Measurements from ENCODE around the gene FERD3L. TPM values are rescaled to one million over a fixed set of nuclear protein-coding genes. Genes with fewer than 3 reads are reported as not detected.

Gene FERD3L
- total and polyA plus RNA-seq, 2 donors (not counting 3 experiments of a cell fraction or from before 2014, with no cell fraction given) = not detected

GRCh38 chr7:19181634-19182033 lies 36.4 kb upstream of the FERD3L start:
- ChIA-PET POLR2A (no interaction called here), CTCF (no interaction called here)
- Histone ChIP-seq H3K4me3 (replicated peaks in 1 of 3; ENCODE audit: insufficient read depth in 1 of 3, low read depth in 1 of 3, low read length in 3 of 3) (no peak overlapping the region), H2AFZ (ENCODE audit: low read depth, low read length) (no peak overlapping the region), H3K27me3 (ENCODE audit: control insufficient read depth in 2 of 2, insufficient read depth in 2 of 2, low read length in 2 of 2) (no peaks in the 10 kb centered on the region), H3K36me3 (ENCODE audit: control insufficient read depth in 2 of 2, extremely low read depth in 1 of 2, insufficient read depth in 2 of 2, low read length in 2 of 2) (no peaks in the 10 kb centered on the region), H3K9me3 (replicated peaks; ENCODE audit: control insufficient read depth, insufficient read depth, low read length) (no peaks in the 10 kb centered on the region), H3K27ac (ENCODE audit: insufficient read depth, low read depth, low read length) (no peak overlapping the region), H3K4me2 (ENCODE audit: insufficient read depth, low read length) (no peak overlapping the region), H3K9me1 (replicated peaks; ENCODE audit: control insufficient read depth, extremely low read depth, insufficient read depth, low read length) (no peaks in the 10 kb centered on the region), H3K4me1 (ENCODE audit: control insufficient read depth, extremely low read depth, insufficient read depth, low read length) (no peaks in the 10 kb centered on the region), H4K20me1 (replicated peaks; ENCODE audit: control insufficient read depth, extremely low read depth, insufficient read depth, low read length) (no peaks in the 10 kb centered on the region), H3K79me2 (ENCODE audit: control insufficient read depth, insufficient read depth, low read length) (no peaks in the 10 kb centered on the region), H3K9ac (replicated peaks; ENCODE audit: extremely low read depth, insufficient read depth, low read length) (no peak overlapping the region)
- intact Hi-C loops (cut with micrococcal nuclease) = no loop called here
- DNase-seq (ENCODE audit: low read depth, low spot score) (no peak), FAIRE-seq (no peak)
- BruUV-seq (replicated peaks) = no TSS peak
- dilution Hi-C loops (cut with MboI; ENCODE audit: extremely low pct_ligation_motif_present, low sequenced_read_pairs) = no loop called here
- no peak for TF ChIP-seq MYC (IDR thresholded peaks at IDR 0.05; ENCODE audit: low read depth, low read length)
- TF ChIP-seq POLR2AphosphoS5 (IDR thresholded peaks at IDR 0.05; ENCODE audit: insufficient read depth, low read depth, low read length) = no peak
- TF ChIP-seq CTCF (IDR thresholded peaks at IDR 0.05; ENCODE audit: extremely low read depth in 1 of 2, insufficient read depth in 1 of 2, low read depth in 1 of 2, low read length in 2 of 2) = no peak
- no peak for TF ChIP-seq JUN (IDR thresholded peaks at IDR 0.05; ENCODE audit: borderline replicate concordance, insufficient read depth, insufficient read length, low read depth)
- no peak for TF ChIP-seq GATA2 (IDR thresholded peaks at IDR 0.05; ENCODE audit: insufficient read depth, insufficient read length, low read depth, low read length)
- no peak for TF ChIP-seq POLR2A (IDR thresholded peaks at IDR 0.05; ENCODE audit: low read depth, low read length)
- TF ChIP-seq EZH2 (IDR thresholded peaks at IDR 0.05; ENCODE audit: borderline replicate concordance, low read depth, low read length, severe bottlenecking) = no peak
- no peak for TF ChIP-seq FOS (IDR thresholded peaks at IDR 0.05; ENCODE audit: borderline replicate concordance, insufficient read depth, low read length)
- TF ChIP-seq, protein P1, sequence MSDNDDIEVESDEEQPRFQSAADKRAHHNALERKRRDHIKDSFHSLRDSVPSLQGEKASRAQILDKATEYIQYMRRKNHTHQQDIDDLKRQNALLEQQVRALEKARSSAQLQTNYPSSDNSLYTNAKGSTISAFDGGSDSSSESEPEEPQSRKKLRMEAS (IDR thresholded peaks at IDR 0.05; ENCODE audit: insufficient read depth, insufficient read length) = no peak

Measured in endothelial cell of umbilical vein (primary cell).